Neural cell (in vitro differentiated cells): ENCODE results near the gene FCGBP. TPM values are rescaled to one million over a fixed set of nuclear protein-coding genes. Genes with fewer than 3 reads are reported as not detected.
"Not testable (repeated sequence)": the region's sequence is repeated elsewhere in the genome, so short reads cannot be mapped to it uniquely, and the experiment has no call there.

Experiments
- H2AFZ ChIP-seq: fragments of 200-600, 300-800 bp; sonication (generic), shearing (Covaris generic); 2 replicates; pipeline ENCODE4 v1.6.0; 2014; ENCODE audit warnings: low read depth, mild to moderate bottlenecking, antibody characterized with exemption, low read length, moderate library complexity
- H3F3A ChIP-seq: fragments of 200-600 bp; shearing (Covaris generic); 2 replicates; pipeline ENCODE4 v1.6.1; 2016; ENCODE audit warnings: mild to moderate bottlenecking, moderate library complexity, mixed read lengths, antibody characterized with exemption, low read length; ENCODE audit not compliant: insufficient read depth, poor library complexity, severe bottlenecking
- H3K27ac ChIP-seq: fragments of 200-600, 300-800 bp; sonication (generic), shearing (Covaris generic); 2 replicates; pipeline ENCODE4 v1.5.1; 2014; ENCODE audit warnings: mild to moderate bottlenecking, low read length, moderate library complexity
- H3K27me3 ChIP-seq: fragments of 300-800, 200-600 bp; sonication (generic), shearing (Covaris generic); 2 replicates; pipeline ENCODE4 v1.6.0; 2014; ENCODE audit warnings: mild to moderate bottlenecking, low read depth, low read length, moderate library complexity; ENCODE audit not compliant: insufficient read depth
- H3K36me3 ChIP-seq: fragments of 300-800, 200-600 bp; sonication (generic), shearing (Covaris generic); 2 replicates; pipeline ENCODE4 v1.5.1; 2014; ENCODE audit warnings: mild to moderate bottlenecking, antibody characterized with exemption, low read length, moderate library complexity; ENCODE audit not compliant: insufficient read depth
- H3K4me2 ChIP-seq: fragments of 300-800, 200-600 bp; sonication (generic), shearing (Covaris generic); 2 replicates; pipeline ENCODE4 v1.6.0; 2014; ENCODE audit warnings: mild to moderate bottlenecking, low read length
- H3K4me3 ChIP-seq: fragments of 300-800, 200-600 bp; sonication (generic), shearing (Covaris generic); 2 replicates; pipeline ENCODE4 v1.5.1; 2014; ENCODE audit warnings: mild to moderate bottlenecking, low read length, moderate library complexity
- H3K79me2 ChIP-seq: fragments of 200-600 bp; shearing (Covaris generic); replicated peaks from 2 replicates; pipeline ENCODE4 v1.6.0; 2014; ENCODE audit warnings: mild to moderate bottlenecking, low read length, moderate library complexity; ENCODE audit not compliant: insufficient read depth
- H3K9ac ChIP-seq: fragments of 300-800, 200-600 bp; sonication (generic), shearing (Covaris generic); 2 replicates; pipeline ENCODE4 v1.6.1; 2016; ENCODE audit warnings: mild to moderate bottlenecking, low read length, mixed read lengths
- H3K9me2 ChIP-seq: fragments of 200-600 bp; shearing (Covaris generic); 2 replicates; pipeline ENCODE4 v1.6.1; 2016; ENCODE audit warnings: mild to moderate bottlenecking, low read length, mixed read lengths; ENCODE audit not compliant: insufficient read depth
- H3K9me3 ChIP-seq: fragments of 200-600, 300-800 bp; sonication (generic), shearing (Covaris generic); 2 replicates; pipeline ENCODE4 v1.6.1; 2016; ENCODE audit warnings: mild to moderate bottlenecking, mixed run types, low read length, moderate library complexity, mixed read lengths
- H4K20me1 ChIP-seq: fragments of 200-600 bp; shearing (Covaris generic); 2 replicates; pipeline ENCODE4 v1.6.1; 2016; ENCODE audit warnings: mild to moderate bottlenecking, mixed run types; ENCODE audit not compliant: insufficient read depth
- EP300 ChIP-seq: fragments of 450-650 bp; conservative IDR thresholded peaks from 2 replicates; pipeline ENCODE4 v1.6.1; 2014; ENCODE audit warnings: antibody characterized with exemption, mild to moderate bottlenecking, moderate library complexity; ENCODE audit not compliant: poor library complexity, severe bottlenecking
- EZH2 ChIP-seq: fragments of 200-600, 300-800 bp; shearing (Covaris generic), sonication (generic); IDR thresholded peaks from 2 replicates; pipeline ENCODE4 v1.6.1; 2014; ENCODE audit warnings: antibody characterized with exemption, low read length, borderline replicate concordance, mild to moderate bottlenecking; ENCODE audit not compliant: insufficient read depth, poor library complexity, severe bottlenecking
- MXI1 ChIP-seq: fragments of 450-650 bp; conservative IDR thresholded peaks from 2 replicates; pipeline ENCODE4 v1.6.1; 2014; ENCODE audit warnings: antibody characterized with exemption, mild to moderate bottlenecking; ENCODE audit not compliant: poor library complexity, severe bottlenecking
- POLR2AphosphoS5 ChIP-seq: IDR thresholded peaks from 2 replicates; pipeline ENCODE4 v1.6.1; 2012
- RAD21 ChIP-seq: fragments of 450-650 bp; conservative IDR thresholded peaks from 2 replicates; pipeline ENCODE4 v1.6.1; 2014; ENCODE audit warnings: antibody characterized with exemption, mild to moderate bottlenecking, moderate library complexity
- SMC3 ChIP-seq: fragments of 450-650 bp; conservative IDR thresholded peaks from 2 replicates; pipeline ENCODE4 v1.6.1; 2014; ENCODE audit warnings: antibody characterized with exemption, mild to moderate bottlenecking, moderate library complexity; ENCODE audit not compliant: poor library complexity
- TAF1 ChIP-seq: IDR thresholded peaks from 2 replicates; pipeline ENCODE4 v1.6.1; 2012; ENCODE audit warnings: low read depth
- polyA plus RNA-seq: library from polyadenylated mRNA; depleted of rRNA; stranded (reverse); fragments of >200 nt; gene quantifications from 2 replicates; pipeline ENCODE4 v1.2.3, GENCODE V29; 2014
- TF ChIP-seq, protein P1 (sequence below): IDR thresholded peaks from 2 replicates; pipeline ENCODE4 v1.6.1; 2012; ENCODE audit warnings: borderline replicate concordance
- TF ChIP-seq, protein P2 (sequence below): fragments of 450-650 bp; IDR thresholded peaks from 2 replicates; pipeline ENCODE4 v1.5.1; 2014; ENCODE audit warnings: antibody characterized with exemption, mild to moderate bottlenecking, moderate library complexity; ENCODE audit not compliant: poor library complexity, severe bottlenecking

The FCGBP gene
- polyA plus RNA-seq, 1 donor from 2014 or later = 0.26 TPM

DNA sequence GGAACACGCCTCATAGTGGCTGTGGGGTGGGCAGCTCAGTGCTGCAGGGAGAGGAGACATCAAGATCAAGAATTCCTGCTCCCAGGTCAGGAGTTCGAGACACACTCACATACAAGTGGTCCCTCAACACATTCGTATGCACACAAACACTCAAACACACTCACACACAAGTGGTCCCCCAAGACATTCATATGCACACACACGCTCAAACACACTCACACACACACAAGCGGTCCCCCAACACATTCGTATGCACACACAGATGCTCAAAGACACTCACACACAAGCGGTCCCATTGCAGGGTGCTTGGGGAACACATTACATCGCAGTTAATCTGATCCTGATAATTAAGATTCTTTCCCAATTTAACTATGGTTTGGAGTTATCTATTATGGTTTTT, 28.2 kb downstream of the FCGBP start:
- no peak overlapping the region for H3K4me3 ChIP-seq

DNA sequence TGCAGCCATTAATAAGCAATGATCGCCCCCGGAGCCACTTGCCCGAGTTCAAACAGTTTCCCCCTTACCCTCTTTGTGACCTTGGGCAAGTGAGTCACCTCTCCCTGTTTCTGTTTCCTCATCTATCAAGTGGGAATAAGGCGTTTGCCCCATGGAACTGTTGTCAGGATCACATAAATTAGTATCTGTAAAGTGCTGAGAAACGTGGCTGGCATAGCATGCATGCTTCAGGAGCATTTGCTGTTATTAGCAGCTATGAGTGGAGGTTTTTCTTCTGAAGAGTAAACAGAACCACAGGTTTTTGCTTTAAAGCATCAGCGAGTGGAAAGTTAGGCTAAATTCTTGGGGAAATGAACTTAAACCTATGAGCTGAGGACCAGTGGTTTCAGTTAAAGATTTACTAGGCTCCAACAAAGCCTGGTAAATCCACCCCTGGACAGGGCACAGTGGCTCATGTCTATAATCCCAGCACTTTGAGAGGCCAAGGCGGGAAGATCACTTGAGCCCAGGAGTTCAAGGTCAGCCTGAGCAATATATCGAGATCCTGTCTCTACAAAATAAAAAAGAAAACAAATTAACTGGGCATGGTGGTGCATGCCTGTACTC, 30.8 kb downstream of the FCGBP start:
- not testable (repeated sequence) for H3K9me3 ChIP-seq, H3K36me3 ChIP-seq, H3K4me2 ChIP-seq, H3K4me3 ChIP-seq, H3K9ac ChIP-seq, H4K20me1 ChIP-seq, H3K27me3 ChIP-seq, H3K79me2 ChIP-seq, H2AFZ ChIP-seq, H3F3A ChIP-seq, H3K9me2 ChIP-seq, H3K27ac ChIP-seq

More for the DNA sequence above, 28.2 kb downstream of the FCGBP start:
- Histone ChIP-seq H4K20me1 (no peaks in the 10 kb centered on the region), H3K79me2 (no peaks in the 10 kb centered on the region), H3K27ac (no peak overlapping the region), H3K4me2 (no peak overlapping the region), H3K27me3 (no peaks in the 10 kb centered on the region), H3K9ac (no peak overlapping the region), H3K9me3 (no peaks in the 10 kb centered on the region), H3K9me2 (no peaks in the 10 kb centered on the region), H2AFZ (no peak overlapping the region), H3F3A (no peaks in the 10 kb centered on the region), H3K36me3 (no peaks in the 10 kb centered on the region)
- TF ChIP-seq RAD21 = no peak
- no peak for TF ChIP-seq EP300
- TF ChIP-seq, protein P1, sequence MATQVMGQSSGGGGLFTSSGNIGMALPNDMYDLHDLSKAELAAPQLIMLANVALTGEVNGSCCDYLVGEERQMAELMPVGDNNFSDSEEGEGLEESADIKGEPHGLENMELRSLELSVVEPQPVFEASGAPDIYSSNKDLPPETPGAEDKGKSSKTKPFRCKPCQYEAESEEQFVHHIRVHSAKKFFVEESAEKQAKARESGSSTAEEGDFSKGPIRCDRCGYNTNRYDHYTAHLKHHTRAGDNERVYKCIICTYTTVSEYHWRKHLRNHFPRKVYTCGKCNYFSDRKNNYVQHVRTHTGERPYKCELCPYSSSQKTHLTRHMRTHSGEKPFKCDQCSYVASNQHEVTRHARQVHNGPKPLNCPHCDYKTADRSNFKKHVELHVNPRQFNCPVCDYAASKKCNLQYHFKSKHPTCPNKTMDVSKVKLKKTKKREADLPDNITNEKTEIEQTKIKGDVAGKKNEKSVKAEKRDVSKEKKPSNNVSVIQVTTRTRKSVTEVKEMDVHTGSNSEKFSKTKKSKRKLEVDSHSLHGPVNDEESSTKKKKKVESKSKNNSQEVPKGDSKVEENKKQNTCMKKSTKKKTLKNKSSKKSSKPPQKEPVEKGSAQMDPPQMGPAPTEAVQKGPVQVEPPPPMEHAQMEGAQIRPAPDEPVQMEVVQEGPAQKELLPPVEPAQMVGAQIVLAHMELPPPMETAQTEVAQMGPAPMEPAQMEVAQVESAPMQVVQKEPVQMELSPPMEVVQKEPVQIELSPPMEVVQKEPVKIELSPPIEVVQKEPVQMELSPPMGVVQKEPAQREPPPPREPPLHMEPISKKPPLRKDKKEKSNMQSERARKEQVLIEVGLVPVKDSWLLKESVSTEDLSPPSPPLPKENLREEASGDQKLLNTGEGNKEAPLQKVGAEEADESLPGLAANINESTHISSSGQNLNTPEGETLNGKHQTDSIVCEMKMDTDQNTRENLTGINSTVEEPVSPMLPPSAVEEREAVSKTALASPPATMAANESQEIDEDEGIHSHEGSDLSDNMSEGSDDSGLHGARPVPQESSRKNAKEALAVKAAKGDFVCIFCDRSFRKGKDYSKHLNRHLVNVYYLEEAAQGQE = no peak
- no peak for TF ChIP-seq POLR2AphosphoS5
- TF ChIP-seq EZH2 = no peak
- no peak for TF ChIP-seq MXI1
- TF ChIP-seq SMC3 = no peak
- TF ChIP-seq TAF1 = no peak
- TF ChIP-seq, protein P2, sequence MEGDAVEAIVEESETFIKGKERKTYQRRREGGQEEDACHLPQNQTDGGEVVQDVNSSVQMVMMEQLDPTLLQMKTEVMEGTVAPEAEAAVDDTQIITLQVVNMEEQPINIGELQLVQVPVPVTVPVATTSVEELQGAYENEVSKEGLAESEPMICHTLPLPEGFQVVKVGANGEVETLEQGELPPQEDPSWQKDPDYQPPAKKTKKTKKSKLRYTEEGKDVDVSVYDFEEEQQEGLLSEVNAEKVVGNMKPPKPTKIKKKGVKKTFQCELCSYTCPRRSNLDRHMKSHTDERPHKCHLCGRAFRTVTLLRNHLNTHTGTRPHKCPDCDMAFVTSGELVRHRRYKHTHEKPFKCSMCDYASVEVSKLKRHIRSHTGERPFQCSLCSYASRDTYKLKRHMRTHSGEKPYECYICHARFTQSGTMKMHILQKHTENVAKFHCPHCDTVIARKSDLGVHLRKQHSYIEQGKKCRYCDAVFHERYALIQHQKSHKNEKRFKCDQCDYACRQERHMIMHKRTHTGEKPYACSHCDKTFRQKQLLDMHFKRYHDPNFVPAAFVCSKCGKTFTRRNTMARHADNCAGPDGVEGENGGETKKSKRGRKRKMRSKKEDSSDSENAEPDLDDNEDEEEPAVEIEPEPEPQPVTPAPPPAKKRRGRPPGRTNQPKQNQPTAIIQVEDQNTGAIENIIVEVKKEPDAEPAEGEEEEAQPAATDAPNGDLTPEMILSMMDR = no peak

DNA sequence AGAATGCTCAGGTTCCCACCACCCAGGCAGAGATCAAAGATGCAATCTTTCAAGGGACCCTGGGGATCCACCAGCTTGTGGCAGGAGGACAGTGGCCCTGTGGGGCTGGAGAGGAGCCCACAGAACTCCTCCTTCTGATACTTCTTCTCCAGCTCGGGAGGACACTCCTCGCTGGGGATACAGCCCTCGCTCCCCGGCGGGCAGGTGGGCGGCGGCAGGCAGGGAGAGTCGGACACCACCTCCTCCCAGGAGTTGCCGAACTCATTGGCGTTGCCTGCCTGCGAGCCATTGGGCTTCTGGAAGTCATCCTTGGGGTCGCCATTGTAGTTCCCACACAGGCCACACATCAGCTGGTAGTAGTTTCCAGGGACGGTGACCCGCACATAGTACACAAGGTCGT, 32.1 kb downstream of the FCGBP start:
- not testable (repeated sequence) for H2AFZ ChIP-seq, H3K9me3 ChIP-seq, H3K9ac ChIP-seq

DNA sequence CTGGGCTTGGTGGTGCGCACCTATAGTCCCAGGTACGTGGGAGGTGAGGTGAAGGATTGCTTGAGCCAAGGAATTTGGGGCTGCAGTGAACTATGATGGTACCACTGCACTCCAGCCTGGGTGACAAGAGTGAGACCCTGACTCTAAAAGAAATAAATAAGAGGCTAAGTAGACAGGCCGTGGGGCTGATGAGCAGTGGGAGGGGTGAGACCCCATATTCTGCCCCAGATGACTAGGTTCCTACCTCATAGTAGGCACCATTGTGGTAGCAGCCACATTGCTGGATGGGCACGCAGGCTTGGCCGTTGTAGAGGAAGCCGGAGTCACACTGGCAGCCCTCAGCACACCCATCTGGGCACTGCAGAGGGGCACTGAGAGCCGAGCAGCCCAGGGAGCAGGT, 32.8 kb downstream of the FCGBP start:
- not testable (repeated sequence) for H4K20me1 ChIP-seq, H3K4me3 ChIP-seq, H3K9me2 ChIP-seq, H3K36me3 ChIP-seq, H3K27me3 ChIP-seq, H3K79me2 ChIP-seq, H3F3A ChIP-seq, H2AFZ ChIP-seq, H3K27ac ChIP-seq, H3K9ac ChIP-seq, H3K9me3 ChIP-seq, H3K4me2 ChIP-seq

More for the DNA sequence above, 32.1 kb downstream of the FCGBP start:
- H3K4me2 ChIP-seq, H3K27me3 ChIP-seq, H3K4me3 ChIP-seq, H4K20me1 ChIP-seq, H3K27ac ChIP-seq, H3K36me3 ChIP-seq, H3F3A ChIP-seq, H3K79me2 ChIP-seq, H3K9me2 ChIP-seq: not testable (repeated sequence)

DNA sequence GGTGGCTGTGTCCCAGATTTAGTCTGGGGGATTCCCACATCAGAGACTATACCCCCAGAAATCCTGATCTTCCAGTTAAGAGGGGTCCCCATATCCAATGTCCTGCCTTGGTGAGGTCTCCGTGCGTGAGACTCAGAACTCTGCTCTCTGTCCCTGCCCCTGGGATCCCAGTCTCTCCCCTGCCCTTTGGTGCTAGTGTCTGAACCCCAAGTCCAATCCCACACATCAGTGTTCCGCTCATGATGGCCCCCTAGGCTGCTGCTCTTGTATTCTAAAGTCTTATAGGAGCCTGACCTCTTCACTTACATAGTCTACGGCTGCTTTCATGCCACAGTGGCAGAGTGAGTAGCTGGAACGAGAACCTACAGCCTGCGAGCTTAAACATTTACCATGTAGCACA, 35.6 kb downstream of the FCGBP start:
- H3K27me3 ChIP-seq, H3K27ac ChIP-seq: not testable (repeated sequence)

More for the DNA sequence above, 35.6 kb downstream of the FCGBP start:
- H3K79me2 ChIP-seq, H3F3A ChIP-seq, H3K9ac ChIP-seq, H4K20me1 ChIP-seq, H3K4me2 ChIP-seq, H2AFZ ChIP-seq, H3K4me3 ChIP-seq, H3K36me3 ChIP-seq, H3K9me2 ChIP-seq, H3K9me3 ChIP-seq: not testable (repeated sequence)
